ENCODE data around the gene NAV3. TPM values are rescaled to one million over a fixed set of nuclear protein-coding genes. Genes with fewer than 3 reads are reported as not detected.

Gene NAV3
- total RNA-seq, 1 experiment from 2014 or later, result 2.5 TPM

GRCh38 chr12:78081590-78082314 lies 251.1 kb downstream of the NAV3 start:
- H3K9me3 ChIP-seq (ENCODE audit: control insufficient read depth, insufficient read depth, low read depth, low read length), result no peaks in the 10 kb centered on the region
- H3K27ac ChIP-seq (ENCODE audit: low read length), result no peak overlapping the region
- no peaks in the 10 kb centered on the region for H3K36me3 ChIP-seq (ENCODE audit: control insufficient read depth, insufficient read depth, low read length)
- DNase-seq (ENCODE audit: low read depth, low spot score) (no peak), ATAC-seq (no peak)
- no TSS peak for BruUV-seq (replicated peaks)
- in situ Hi-C loops (cut with HindIII; ENCODE audit: low pct_unique_long_range_greater_than_20kb, low sequenced_read_pairs), result no loop called here
- ChIA-PET CTCF (no interaction called here), POLR2A (no interaction called here)
- H3K27me3 ChIP-seq (ENCODE audit: control insufficient read depth, insufficient read depth, low read length), result no peaks in the 10 kb centered on the region
- H3K4me1 ChIP-seq (ENCODE audit: control insufficient read depth, insufficient read depth, low read length), result no peaks in the 10 kb centered on the region
- H3K4me3 ChIP-seq (ENCODE audit: low read depth in 2 of 2, low read length in 2 of 2), result no peak overlapping the region
- intact Hi-C loops (cut with micrococcal nuclease; ENCODE audit: unreplicated experiment), result no loop called here
- TF ChIP-seq TCF7L2 (IDR thresholded peaks at IDR 0.05; ENCODE audit: low read depth, low read length), result no peak
- no peak for TF ChIP-seq SIN3A (IDR thresholded peaks at IDR 0.05; ENCODE audit: borderline replicate concordance, insufficient read depth, low read depth, low read length)
- TF ChIP-seq, protein P1, sequence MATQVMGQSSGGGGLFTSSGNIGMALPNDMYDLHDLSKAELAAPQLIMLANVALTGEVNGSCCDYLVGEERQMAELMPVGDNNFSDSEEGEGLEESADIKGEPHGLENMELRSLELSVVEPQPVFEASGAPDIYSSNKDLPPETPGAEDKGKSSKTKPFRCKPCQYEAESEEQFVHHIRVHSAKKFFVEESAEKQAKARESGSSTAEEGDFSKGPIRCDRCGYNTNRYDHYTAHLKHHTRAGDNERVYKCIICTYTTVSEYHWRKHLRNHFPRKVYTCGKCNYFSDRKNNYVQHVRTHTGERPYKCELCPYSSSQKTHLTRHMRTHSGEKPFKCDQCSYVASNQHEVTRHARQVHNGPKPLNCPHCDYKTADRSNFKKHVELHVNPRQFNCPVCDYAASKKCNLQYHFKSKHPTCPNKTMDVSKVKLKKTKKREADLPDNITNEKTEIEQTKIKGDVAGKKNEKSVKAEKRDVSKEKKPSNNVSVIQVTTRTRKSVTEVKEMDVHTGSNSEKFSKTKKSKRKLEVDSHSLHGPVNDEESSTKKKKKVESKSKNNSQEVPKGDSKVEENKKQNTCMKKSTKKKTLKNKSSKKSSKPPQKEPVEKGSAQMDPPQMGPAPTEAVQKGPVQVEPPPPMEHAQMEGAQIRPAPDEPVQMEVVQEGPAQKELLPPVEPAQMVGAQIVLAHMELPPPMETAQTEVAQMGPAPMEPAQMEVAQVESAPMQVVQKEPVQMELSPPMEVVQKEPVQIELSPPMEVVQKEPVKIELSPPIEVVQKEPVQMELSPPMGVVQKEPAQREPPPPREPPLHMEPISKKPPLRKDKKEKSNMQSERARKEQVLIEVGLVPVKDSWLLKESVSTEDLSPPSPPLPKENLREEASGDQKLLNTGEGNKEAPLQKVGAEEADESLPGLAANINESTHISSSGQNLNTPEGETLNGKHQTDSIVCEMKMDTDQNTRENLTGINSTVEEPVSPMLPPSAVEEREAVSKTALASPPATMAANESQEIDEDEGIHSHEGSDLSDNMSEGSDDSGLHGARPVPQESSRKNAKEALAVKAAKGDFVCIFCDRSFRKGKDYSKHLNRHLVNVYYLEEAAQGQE (IDR thresholded peaks at IDR 0.05; ENCODE audit: insufficient read depth in 1 of 2, low read depth in 2 of 2, low read length in 1 of 2), result no peak
- TF ChIP-seq CTCF (IDR thresholded peaks at IDR 0.05), result no peak

GRCh38 chr12:78085542-78086182 lies 255.0 kb downstream of the NAV3 start:
- Histone ChIP-seq H3K4me3 (ENCODE audit: low read depth in 2 of 2, low read length in 2 of 2) (no peak overlapping the region), H3K4me1 (ENCODE audit: control insufficient read depth, insufficient read depth, low read length) (no peaks in the 10 kb centered on the region), H3K9me3 (ENCODE audit: control insufficient read depth, insufficient read depth, low read depth, low read length) (no peaks in the 10 kb centered on the region), H3K27ac (ENCODE audit: low read length) (no peak overlapping the region), H3K36me3 (ENCODE audit: control insufficient read depth, insufficient read depth, low read length) (no peaks in the 10 kb centered on the region), H3K27me3 (ENCODE audit: control insufficient read depth, insufficient read depth, low read length) (no peaks in the 10 kb centered on the region)
- intact Hi-C loops (cut with micrococcal nuclease; ENCODE audit: unreplicated experiment) (no loop called here), in situ Hi-C loops (cut with HindIII; ENCODE audit: low pct_unique_long_range_greater_than_20kb, low sequenced_read_pairs) (no loop called here)
- ChIA-PET POLR2A (no interaction called here), CTCF (no interaction called here)
- BruUV-seq (replicated peaks), result no TSS peak
- TF ChIP-seq SIN3A (IDR thresholded peaks at IDR 0.05; ENCODE audit: borderline replicate concordance, insufficient read depth, low read depth, low read length) (no peak), POLR2AphosphoS5 (IDR thresholded peaks at IDR 0.05; ENCODE audit: low read depth, low read length) (no peak)
- TF ChIP-seq, protein P1 (IDR thresholded peaks at IDR 0.05; ENCODE audit: insufficient read depth in 1 of 2, low read depth in 2 of 2, low read length in 1 of 2), result no peak
- no peak for ATAC-seq
- DNase-seq (ENCODE audit: low read depth, low spot score), result no peak
